ENCODE data around the gene TMEM72.

GRCh38 chr10:44948642-44949041 is 37.5 kb downstream of the TMEM72 start:
- no peak for TF ChIP-seq ZNF274 (IDR thresholded peaks at IDR 0.05; ENCODE audit: low read depth, low read length)
- no peak for TF ChIP-seq YY1 (IDR thresholded peaks at IDR 0.05; ENCODE audit: insufficient read depth, insufficient read length)
- no peak for TF ChIP-seq SUZ12 (IDR thresholded peaks at IDR 0.05; ENCODE audit: extremely low read depth, insufficient read depth, insufficient read length)
